Hematopoietic multipotent progenitor cell treated with erythropoietin and hydrocortisone succinate and interleukin-3 and kit ligand, for 17 days (in vitro differentiated cells): ENCODE results near the gene TENT4B.

Experiments used
- DNase-seq: peaks from one replicate; pipeline ENCODE4 v3.0.0-alpha.2; 2015; ENCODE audit warnings: low spot score

TENT4B gene

GRCh38 chr16:50256604-50257003 is 103.5 kb downstream of the TENT4B start:
- DNase-seq, result no peak

DNA sequence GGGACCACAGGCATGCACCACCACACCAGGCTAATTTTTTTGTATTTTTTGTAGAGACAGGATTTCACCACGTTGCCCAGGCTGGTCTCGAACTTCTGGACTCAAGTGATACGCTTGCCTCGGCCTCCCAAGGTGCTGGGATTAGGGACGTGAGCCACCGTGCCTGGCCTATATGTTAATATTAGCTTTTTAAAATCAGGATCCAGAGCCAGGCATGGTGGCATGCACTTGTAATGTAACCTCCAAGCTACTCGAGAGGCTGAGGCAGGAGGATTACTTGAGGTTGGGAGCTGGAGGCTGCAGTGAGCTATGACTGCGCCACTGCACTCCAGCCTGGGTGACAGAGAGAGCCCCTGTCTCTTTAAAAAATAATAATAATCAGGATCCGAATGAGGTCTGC is 104.8 kb downstream of the TENT4B start:
- no peak for DNase-seq

DNA sequence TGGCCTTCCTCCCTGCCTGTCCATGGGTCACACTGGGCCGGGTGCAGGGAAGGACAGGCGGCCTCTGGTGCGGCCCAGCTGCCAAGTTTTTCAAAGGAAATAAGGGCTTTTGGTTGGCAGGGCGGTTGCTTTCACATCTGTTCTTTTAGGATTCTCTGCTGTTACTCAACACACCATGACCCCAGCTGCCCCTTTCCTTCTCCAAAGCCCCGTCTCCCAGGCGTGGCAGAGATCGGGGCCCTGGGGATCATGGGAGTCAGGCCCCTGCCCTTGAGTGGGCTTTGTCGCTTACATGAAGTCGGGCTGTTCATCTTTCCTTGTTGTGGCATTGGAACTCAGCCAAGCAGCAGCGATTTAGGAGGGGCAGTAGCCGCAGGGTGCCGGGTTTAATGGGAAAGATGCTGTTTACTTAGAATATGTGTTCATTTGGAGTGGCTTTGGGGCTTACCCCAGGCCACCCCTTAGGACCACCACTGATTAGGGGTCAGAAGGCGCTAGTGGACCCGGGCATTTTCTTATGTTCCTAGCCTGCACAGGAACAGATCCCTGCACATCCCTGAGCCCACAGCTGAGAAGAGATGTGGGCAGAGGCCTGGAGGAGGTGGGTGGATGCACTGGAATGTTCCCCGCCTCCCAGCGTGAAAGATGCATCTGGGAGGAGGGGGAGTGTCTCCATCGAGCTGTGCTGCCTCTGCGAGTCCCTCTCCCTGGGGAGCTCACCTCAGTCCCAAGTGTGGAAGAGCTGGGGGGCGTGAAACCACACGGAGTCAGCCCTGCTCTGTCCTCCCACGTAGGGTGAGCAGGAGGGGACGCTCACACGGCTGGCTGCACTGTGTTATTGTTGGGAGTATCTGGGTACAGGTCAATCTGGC is 106.5 kb downstream of the TENT4B start:
- no peak for DNase-seq

DNA sequence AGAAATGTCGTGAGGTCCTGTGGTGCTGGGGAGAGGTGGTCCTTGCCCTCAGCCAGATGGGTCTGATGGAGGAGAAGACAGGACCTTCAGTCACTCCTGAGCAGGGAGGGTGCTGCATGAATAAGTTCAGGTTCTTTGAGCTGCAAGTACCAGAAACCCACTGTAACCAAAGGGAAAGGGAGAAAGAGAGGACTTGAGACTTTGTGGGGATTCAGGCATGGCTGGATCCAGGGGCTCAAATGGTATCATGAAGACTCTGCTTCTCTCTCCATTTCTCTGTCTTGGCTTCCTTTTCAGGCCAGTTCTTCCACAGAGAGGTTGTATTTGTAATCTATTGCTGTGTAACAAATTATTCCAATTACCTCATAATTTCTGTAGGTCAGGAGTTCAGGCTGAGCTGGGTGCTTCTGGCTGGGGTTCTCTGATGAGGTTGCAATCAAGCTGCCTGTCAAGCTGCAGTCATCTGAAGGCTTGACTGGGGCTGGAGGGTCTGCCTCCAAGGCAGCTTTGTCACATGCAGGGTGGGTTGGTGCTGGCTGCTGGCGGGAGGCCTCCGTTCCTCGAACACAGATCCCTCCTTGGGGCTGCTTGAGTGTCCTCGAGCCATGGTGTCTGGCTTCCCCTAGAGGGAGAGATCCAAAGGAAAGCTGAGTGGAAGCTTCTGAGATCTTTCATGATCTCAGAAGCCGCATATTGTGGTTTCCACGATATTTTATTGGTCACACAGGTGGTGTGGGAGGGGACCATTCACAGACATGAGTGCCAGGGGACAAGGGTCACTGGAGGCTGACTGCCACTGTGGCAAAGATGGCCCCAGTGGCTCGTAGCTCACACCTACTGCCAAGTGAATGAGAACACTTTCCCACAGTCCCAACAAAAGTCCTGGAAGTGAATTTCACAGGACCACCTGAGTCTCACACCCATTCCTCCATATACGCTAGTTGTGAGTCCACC is 107.4 kb downstream of the TENT4B start:
- no peak for DNase-seq

DNA sequence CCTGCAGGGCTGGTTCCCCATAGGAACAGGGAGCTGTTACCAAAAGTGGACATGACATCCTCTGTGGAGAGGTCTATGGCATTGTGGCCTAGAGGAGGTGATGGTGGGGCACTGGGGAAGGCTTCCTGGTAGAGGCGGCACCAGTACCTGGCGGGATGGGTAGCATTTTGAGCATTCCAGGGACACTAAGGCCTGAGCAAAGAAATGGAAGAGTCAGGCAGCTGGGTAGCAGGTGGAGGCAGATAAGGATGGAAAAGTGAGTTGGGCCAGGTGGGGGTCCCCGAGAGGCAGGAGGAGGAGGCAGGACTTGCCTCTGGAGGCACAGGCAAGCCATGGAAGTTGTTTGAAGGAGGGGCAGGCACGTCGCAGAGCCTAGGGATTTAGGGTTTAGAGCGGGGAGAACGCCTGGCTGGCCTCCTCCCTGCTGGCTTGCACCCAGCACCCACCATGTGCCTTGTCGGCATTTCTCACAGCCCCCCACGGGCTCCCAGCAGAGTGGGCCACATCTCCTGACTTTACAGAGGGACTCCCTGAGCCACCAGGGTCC is 108.1 kb downstream of the TENT4B start:
- no peak for DNase-seq

DNA sequence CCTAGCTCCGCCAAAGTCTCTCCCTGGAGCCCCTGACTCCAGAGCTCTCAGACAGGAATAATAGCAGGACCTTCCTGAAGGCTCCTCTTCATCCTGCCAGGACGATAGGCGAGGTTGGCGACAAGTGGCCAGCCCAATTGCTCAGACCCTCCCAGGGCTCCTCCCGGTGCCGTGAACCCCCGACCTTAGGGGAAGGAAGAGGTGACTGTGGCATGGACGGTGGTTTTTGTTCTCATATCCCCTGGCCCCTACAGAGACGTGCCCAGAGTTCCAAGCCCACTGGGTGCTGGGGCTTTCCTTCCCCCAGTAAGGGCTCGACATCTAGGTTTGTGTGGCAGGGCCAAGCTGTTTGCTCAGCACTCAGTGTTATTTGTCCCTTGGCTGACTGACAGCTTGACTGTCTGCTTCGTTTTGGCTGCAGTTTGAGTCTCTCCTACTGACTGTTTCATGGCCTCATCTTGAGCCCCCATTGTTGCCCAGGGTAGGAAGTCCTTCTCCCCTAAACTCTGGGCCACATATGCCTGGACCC is 108.7 kb downstream of the TENT4B start:
- no peak for DNase-seq

DNA sequence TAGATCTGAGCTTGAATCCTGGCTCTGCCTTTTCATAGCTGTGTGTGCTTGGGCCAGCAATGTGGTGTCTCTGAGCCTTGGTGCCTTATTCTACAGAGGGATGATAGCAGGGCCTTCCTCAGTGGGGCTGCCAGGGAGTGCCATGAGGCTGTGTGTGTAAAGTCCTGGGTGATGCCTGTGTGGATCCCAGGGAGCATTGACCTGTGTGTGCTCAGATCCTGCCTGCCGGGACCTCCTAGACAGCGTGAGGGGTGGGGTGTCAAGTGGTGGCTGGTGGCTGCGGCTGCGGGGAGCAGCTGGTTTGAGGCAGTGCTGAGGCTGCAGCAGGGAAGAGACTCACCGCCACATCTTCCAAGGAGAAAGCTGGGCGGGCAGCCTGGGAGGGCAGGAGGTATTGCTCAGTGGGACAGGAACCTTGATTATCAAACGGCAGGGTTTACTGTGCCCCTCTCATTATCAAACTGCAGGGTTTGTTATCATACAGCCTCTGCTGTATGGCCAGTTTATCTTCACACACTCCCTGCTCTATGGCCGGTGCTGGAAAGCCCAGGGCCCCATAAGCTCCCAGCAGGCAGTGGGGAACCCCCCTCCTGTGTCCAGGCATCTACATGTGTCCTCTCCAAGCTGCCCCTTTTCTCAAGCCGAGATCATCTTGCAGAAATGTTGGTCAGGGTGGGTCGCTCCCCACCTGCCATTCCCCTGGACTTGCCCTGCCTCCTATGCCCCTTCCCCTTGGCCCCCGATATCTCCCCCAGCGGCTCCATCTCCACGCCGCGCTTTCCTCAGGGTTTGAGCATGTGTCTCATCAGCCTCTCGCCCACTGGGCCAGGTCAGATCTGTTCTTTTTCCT is 110.2 kb downstream of the TENT4B start:
- DNase-seq, result peak; percentile 54

GRCh38 chr16:50263940-50264929 is 111.1 kb downstream of the TENT4B start:
- DNase-seq, result peak; percentile 61

DNA sequence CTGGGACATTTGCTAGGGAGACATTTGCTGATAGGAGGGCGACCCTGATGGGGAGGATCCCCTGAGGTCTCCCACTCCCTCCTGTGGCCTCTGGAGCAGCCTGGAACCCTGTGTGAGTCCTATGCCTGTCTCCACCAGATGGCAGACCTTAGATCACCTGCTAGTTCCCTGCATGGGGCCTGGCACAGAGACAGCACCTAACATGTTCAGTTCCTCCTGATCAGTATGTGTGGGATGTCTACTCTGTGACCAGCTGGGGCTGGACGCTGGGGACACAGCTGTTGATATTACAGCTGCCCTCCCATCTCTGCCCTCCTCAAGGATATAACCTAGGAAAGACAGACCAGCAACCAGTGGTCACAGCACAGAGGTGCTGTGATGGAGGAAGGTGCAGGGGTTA is 112.2 kb downstream of the TENT4B start:
- peak; percentile 73 for DNase-seq

DNA sequence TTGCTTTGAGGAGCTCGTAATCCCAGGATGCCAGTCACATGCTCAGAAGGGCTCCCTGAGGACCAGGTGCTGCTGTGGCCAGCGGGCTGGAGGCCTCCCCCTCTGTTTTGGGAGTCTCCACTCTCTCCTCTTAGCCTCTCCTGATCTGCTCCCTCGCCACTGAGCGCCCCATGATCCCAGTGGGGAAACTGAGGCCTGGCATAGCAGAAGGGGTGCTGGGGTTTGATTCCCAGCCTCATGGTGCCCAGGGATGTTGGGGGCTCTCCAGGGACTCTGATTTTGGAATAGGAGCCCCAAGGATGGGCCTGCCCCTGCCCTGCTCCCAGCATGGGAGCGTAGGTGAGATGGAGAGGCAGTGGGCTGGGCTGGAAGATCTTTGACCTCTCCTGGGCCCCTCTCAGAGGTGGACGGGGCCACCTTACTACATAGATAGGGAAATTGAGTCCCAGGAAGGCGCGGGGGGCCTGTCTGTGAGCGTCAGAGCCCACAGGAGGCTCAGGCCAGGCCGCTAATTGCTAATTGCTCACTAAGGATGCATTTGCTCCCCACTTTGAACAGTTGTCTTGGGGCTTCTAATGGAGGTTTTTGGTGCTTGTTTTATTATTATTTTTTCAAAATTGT is 112.7 kb downstream of the TENT4B start:
- DNase-seq, result no peak

DNA sequence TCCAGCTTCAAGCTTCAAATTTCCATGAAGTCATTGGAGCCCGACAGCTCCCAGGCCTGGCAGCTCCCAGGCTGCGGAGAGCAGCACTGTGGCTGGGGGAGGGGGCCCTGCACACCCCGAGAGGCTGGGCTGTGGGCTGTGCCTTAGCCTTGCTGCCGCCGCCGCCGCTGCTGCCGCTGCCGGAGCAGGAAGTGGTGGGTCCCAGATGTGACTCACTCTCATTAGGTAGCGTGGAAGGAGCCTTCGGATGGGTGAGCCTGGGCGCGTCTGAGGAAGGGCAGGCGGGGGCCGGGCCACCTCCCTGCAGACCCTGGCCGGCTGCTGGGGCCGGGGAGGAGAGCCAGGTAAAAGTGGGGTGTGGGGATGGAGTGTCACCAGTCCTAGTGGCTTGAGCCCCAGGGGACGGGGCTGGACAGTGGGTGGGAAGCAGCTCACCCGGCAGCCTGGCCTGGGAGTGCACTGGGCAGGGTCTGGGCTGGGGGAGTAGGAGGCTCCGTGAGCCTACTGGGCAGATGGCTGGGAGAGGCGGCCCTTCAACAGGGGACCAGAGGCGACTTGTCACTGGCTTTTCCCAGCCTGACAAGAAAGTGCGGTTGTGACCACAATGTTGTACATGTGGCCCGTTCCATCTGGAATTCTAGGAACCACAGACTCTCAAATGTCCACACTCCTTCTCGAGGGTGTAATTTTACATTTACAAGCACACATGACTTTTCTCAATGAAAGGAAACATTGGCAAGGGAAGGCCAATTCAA is 113.4 kb downstream of the TENT4B start, which contains the start of gene ADCY7:
TSS of gene ADCY7 (plus strand) at position 215 of the 755 bp plus-strand sequence. CDS start 21,629 bp downstream, outside the sequence.
- DNase-seq, result peak; percentile 62

DNA sequence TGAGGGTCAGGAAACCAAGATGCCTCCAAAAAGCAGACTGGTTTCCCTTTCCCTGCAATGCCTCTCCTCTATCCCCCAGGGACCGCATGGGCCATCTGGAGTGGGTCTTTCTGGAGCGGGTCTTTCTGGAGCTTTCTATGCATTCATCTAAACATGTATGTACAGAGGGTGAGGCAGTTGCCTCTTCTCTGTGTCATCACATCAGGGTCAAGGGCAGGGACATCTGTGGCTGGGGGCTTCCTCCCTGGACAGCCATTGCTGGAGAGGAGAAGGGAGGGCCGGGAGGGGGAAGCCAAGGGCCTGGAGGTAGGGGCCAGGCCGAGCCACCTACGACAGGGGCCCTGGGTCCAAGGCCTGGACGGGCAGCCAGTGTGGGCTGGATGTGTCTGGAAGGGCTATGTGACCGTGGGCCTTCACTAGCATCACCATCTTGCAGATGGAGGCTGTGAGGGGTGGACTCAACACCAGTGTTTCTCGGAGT is 114.1 kb downstream of the TENT4B start:
- DNase-seq, result no peak

DNA sequence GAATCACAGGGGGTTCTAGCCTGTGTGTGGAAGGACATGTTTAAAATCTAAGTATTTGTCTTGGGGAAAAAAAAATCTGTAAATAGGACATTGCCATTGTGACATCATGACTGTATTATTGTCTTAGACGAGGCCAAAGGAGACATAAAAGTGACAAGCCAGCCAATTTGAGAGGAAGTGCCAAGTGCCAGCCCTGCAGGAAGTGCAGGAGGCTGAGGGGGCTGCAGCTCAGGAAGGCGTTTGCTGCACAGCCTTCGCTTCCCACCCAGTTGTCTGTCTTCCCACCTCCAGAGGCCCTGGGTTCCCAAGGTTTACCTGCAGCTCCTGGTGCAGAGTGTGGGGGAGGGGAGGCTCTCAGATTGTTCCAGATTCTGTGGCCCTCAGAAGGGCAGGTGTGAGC is 114.5 kb downstream of the TENT4B start:
- no peak for DNase-seq

DNA sequence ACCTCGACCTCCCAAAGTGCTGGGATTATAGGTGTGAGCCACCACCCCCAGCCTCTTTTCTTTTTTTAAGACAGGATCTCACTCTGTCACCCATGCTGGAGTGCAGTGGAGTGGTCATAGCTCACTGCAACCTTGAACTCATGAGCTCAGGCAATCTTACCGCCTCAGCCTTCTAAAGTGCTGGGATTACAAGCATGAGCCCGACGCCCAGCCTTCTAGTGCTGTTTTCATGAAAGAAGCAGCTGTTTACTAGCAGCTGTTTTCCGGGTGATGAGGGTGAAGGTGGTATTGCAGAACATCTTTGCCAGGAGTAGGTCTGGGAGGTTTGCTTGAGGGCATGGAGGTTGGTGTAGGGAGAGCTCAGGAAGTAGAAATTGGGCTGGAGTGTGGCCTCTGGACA is 115.2 kb downstream of the TENT4B start:
- DNase-seq, result no peak

GRCh38 chr16:50269061-50269705 is 116.1 kb downstream of the TENT4B start:
- DNase-seq, result no peak

DNA sequence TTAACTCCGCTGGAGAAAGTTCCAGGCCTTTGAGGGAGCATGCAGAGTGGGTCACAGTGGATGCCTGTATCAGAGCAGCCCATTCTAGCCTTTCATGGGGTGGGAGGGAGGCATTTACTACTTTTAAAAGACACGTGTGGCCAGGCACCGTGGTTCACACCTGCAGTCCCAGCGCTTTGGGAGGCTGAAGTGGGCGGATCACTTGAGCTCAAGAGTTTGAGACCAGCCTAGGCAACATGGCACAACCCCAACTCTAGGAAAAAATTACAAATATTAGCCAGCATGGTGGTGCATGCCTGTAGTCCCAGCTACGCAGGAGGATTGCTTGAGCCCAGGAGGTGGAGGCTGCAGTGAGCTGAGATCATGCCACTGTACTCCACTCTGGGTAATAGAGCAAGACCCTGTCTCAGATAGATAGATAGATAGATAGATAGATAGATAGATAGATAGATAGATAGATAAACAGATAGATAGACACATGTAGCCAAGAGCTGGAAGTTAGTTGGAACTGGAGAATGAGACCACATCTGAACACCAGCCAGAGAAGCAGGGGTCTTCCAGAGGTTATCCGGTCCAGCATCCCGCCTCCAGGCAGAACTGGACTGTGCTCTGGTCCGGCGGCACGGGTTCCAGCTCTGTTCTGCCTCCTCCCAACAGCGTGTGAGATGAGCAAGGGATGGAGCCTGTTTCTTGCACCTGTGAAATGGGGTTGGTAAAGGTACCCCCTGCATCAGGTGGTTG is 116.8 kb downstream of the TENT4B start:
- no peak for DNase-seq

DNA sequence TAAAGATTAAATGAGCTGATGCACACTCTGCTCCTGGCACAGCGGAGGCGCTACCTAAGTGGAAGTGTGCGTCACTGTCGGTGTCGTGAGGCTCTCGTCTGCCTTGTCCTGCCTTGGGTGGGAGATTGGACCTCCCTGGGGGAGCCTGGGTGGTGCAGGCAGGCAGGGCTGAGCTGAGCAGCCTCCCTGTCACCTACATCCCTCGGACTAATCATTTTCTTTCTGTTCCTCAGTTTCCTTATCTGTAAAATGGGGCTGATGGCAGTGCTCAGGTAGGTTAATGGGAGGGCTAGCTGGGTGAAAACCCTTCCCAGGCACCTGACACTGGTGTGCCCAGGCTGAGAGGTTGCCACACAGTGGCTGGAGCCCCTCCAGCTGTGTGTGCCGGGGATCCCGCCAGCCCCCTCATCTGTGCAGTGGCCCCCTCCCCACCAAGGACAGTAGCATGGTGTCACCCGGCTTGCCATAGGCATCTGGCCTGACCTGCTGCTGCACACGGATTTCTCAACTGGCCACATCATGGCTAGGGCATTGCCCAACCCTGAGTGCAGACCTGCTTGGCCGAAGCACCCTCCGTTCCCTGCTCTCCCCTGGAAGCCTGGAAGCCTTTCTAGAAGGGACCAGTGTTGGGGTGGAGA is 117.5 kb downstream of the TENT4B start:
- DNase-seq, result no peak
